ENCODE results near the gene PI4KA. TPM values are rescaled to one million over a fixed set of nuclear protein-coding genes. Genes with fewer than 3 reads are reported as not detected.

Gene PI4KA
- total and polyA plus RNA-seq, 2 experiments from 2014 or later: 17.1 to 38.1 TPM

GRCh38 chr22:20741008-20741633, 117.5 kb downstream of the PI4KA start:
- H4K20me1 ChIP-seq (replicated peaks; ENCODE audit: insufficient read depth): no peaks in the 10 kb centered on the region
- ATAC-seq (no peak), DNase-seq (ENCODE audit: low spot score) (no peak)
- no peaks in the 10 kb centered on the region for H3F3A ChIP-seq (replicated peaks; ENCODE audit: low read depth)
- no peaks in the 10 kb centered on the region for H3K36me3 ChIP-seq (ENCODE audit: insufficient read depth)
- no peak overlapping the region for H3K27ac ChIP-seq (ENCODE audit: low read depth)
- peaks cover 3% of the 10 kb centered on the region; the same call in 1 of the 3 replicates for H3K9me3 Mint-ChIP-seq
- H3K4me3 Mint-ChIP-seq: no peak overlapping the region
- TF ChIP-seq POLR2AphosphoS5 (IDR thresholded peaks at IDR 0.05; ENCODE audit: low read depth): no peak
- TF ChIP-seq CTCF (conservative IDR thresholded peaks at IDR 0.05; ENCODE audit: low read depth in 2 of 2): no peak
- no peak for TF ChIP-seq CREB1 (CRISPR knock-in tag; IDR thresholded peaks at IDR 0.05; ENCODE audit: low read depth)
- peaks cover 9% of the 10 kb centered on the region for H3K36me3 Mint-ChIP-seq (ENCODE audit: low read depth)
- no peak overlapping the region for H3K4me2 ChIP-seq
- H2AFZ ChIP-seq: no peak overlapping the region
- no peaks in the 10 kb centered on the region for H3K4me1 Mint-ChIP-seq
- no peaks in the 10 kb centered on the region for H3K4me1 ChIP-seq (ENCODE audit: insufficient read depth)
- H3K4me3 ChIP-seq: no peak overlapping the region
- no peaks in the 10 kb centered on the region for H3K79me2 ChIP-seq (replicated peaks; ENCODE audit: insufficient read depth)
- no peaks in the 10 kb centered on the region for H3K27me3 ChIP-seq (ENCODE audit: insufficient read depth)
- H3K9me2 ChIP-seq (ENCODE audit: insufficient read depth): no peaks in the 10 kb centered on the region
- H3K27ac Mint-ChIP-seq: no peak overlapping the region
- H3K27me3 Mint-ChIP-seq (ENCODE audit: insufficient read depth, low read depth, poor library complexity): no peaks in the 10 kb centered on the region

GRCh38 chr22:20740222-20740951, 118.2 kb downstream of the PI4KA start:
- Histone ChIP-seq H3K79me2 (replicated peaks; ENCODE audit: insufficient read depth) (no peaks in the 10 kb centered on the region), H2AFZ (no peak overlapping the region), H3K4me1 (ENCODE audit: insufficient read depth) (no peaks in the 10 kb centered on the region), H3K4me2 (no peak overlapping the region), H3K36me3 (ENCODE audit: insufficient read depth) (no peaks in the 10 kb centered on the region), H4K20me1 (replicated peaks; ENCODE audit: insufficient read depth) (no peaks in the 10 kb centered on the region), H3K4me3 (no peak overlapping the region), H3F3A (replicated peaks; ENCODE audit: low read depth) (no peaks in the 10 kb centered on the region), H3K27ac (ENCODE audit: low read depth) (no peak overlapping the region), H3K27me3 (ENCODE audit: insufficient read depth) (no peaks in the 10 kb centered on the region), H3K9me2 (ENCODE audit: insufficient read depth) (no peaks in the 10 kb centered on the region)
- Mint-ChIP-seq H3K27ac (no peak overlapping the region), H3K9me3 (peaks cover 3% of the 10 kb centered on the region; the same call in 1 of the 3 replicates), H3K27me3 (ENCODE audit: insufficient read depth, low read depth, poor library complexity) (no peaks in the 10 kb centered on the region), H3K36me3 (ENCODE audit: low read depth) (peaks cover 9% of the 10 kb centered on the region), H3K4me1 (no peaks in the 10 kb centered on the region), H3K4me3 (no peak overlapping the region)
- ATAC-seq: no peak
- DNase-seq (ENCODE audit: low spot score): no peak
- TF ChIP-seq NANOG (IDR thresholded peaks at IDR 0.05; ENCODE audit: borderline replicate concordance) (no peak), ETS1 (IDR thresholded peaks at IDR 0.05) (no peak), ZNF462 (CRISPR knock-in tag; IDR thresholded peaks at IDR 0.05) (no peak), REST (IDR thresholded peaks at IDR 0.05; ENCODE audit: unreplicated experiment) (no peak)
